Putamen (tissue), 1 donor: ENCODE measurements around the gene NDUFAF8.

Source experiments
- DNase-seq: peaks from one replicate; pipeline ENCODE4 v3.0.0-alpha.2; 2016; ENCODE audit warnings: low spot score

NDUFAF8 gene

GRCh38 chr17:81252326-81252986 lies 13.3 kb downstream of the NDUFAF8 start:
- no peak for DNase-seq

GRCh38 chr17:81252987-81253329 lies 13.8 kb downstream of the NDUFAF8 start:
- no peak for DNase-seq

- no peak for DNase-seq
These were observed 14.4 kb downstream of the NDUFAF8 start for GRCh38 chr17:81253358-81254131.

GRCh38 chr17:81254955-81255717 lies 16.0 kb downstream of the NDUFAF8 start:
- no peak for DNase-seq

GRCh38 chr17:81256616-81257015 lies 17.5 kb downstream of the NDUFAF8 start:
- DNase-seq = no peak

GRCh38 chr17:81257533-81257932 lies 18.4 kb downstream of the NDUFAF8 start:
- DNase-seq = no peak

GRCh38 chr17:81258292-81258691 lies 19.2 kb downstream of the NDUFAF8 start:
- no peak for DNase-seq

- DNase-seq = no peak
These were observed 20.0 kb downstream of the NDUFAF8 start for GRCh38 chr17:81259058-81259605.

GRCh38 chr17:81260171-81260570 lies 21.1 kb downstream of the NDUFAF8 start:
- no peak for DNase-seq

- no peak for DNase-seq
These were observed 21.5 kb downstream of the NDUFAF8 start for GRCh38 chr17:81260641-81261040.

- no peak for DNase-seq
These were observed 22.0 kb downstream of the NDUFAF8 start for GRCh38 chr17:81261096-81261495.

- DNase-seq = no peak
These were observed 22.6 kb downstream of the NDUFAF8 start for GRCh38 chr17:81261582-81262336.

GRCh38 chr17:81263371-81264181 lies 24.5 kb downstream of the NDUFAF8 start:
- no peak for DNase-seq

- DNase-seq = no peak
These were observed 25.5 kb downstream of the NDUFAF8 start for GRCh38 chr17:81264640-81265039.

- no peak for DNase-seq
These were observed 26.5 kb downstream of the NDUFAF8 start for GRCh38 chr17:81265576-81265975.

GRCh38 chr17:81267390-81268067 lies 28.4 kb downstream of the NDUFAF8 start:
- DNase-seq = no peak

GRCh38 chr17:81270279-81270678 lies 31.2 kb downstream of the NDUFAF8 start:
- DNase-seq = peak; percentile 55

- DNase-seq = no peak
These were observed 32.1 kb downstream of the NDUFAF8 start for GRCh38 chr17:81271226-81271625.

GRCh38 chr17:81272616-81273015 lies 33.5 kb downstream of the NDUFAF8 start:
- DNase-seq = no peak

GRCh38 chr17:81273698-81274470 lies 34.8 kb downstream of the NDUFAF8 start:
- DNase-seq = no peak
